HG02571 (cell line): ENCODE measurements around the gene GGA2.

Source experiments
- ATAC-seq: cut with Tn5 transposase; IDR thresholded peaks from one replicate; pipeline ENCODE4 v1.9.1; 2021; ENCODE audit warnings: mild to moderate bottlenecking, moderate library complexity; ENCODE audit not compliant: unreplicated experiment

The GGA2 gene

DNA sequence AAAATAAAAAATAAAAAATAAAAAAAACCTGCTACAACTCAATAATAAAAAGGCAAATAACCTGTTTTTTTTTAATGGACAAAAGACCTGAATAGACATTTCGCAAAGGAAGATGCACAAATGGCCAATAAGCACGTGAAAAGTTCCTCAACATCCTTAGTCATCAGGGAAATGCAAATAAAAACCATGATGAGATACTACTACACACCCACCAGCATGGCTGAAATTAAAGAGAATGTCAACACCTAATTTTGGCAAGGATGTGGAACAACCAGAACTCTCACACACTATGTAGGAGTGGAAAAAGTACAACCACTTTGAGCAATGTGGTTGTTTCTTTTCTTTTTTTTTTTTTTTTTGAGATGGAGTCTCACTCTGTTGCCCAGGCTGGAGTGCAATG lies 81.9 kb downstream of the GGA2 start:
- no peak for ATAC-seq

DNA sequence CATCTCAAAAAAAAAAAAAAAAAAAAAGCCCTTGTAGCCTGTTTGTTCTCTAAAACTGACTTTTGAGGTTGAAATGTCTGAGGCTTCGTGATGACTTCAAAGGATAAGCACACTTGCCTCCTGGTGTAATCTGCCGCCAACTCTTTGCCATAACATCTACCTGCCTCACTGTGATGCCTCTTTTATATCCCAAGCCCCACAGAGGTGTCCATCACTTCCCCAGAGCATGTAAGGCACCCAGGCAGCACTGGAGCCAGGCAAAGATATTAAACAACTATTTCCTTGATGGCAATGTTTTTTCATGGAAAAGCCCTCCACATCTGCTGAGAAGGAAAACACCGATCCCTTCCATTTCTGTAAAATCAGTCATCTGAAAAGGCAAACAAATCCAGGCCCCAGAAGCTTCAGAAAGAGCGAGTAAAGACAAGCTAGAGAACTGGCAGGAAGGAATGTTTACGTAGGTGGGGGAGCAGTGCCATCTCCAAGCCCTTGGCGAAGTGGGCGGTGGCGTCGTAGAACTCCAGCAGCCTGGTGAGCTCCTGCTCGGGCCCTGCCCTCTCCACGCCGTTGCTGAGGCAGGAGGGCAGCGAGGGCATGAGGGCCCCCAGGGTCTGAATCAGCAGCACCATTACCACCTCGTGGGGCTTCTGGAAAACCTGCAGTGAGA lies 85.9 kb downstream of the GGA2 start:
- ATAC-seq = no peak

DNA sequence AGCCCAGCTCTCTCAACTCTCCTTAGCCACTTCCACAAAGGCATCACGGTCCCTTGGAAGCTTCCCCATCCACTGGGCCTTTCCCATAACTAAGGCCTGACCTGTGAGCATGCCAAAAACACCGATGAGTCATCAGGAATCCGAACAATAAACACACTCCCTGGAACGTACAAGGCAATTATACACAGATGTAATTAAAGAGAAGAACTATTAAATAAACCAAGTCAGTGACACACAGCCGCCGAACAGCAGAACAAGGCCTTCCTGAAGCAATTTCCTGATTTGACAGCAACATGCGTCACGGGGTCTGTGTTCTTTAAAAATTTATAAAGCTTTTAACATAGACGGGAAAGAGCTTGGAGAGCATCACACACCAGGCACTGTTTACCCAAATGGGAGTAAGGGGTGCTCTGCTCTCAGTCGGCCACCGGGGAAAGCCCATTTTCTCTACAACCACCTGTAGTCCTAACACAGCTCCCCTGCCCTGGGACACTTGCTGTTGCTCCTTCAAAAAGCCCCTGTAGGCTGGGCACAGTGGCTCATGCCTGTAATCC lies 86.7 kb downstream of the GGA2 start:
- no peak for ATAC-seq

DNA sequence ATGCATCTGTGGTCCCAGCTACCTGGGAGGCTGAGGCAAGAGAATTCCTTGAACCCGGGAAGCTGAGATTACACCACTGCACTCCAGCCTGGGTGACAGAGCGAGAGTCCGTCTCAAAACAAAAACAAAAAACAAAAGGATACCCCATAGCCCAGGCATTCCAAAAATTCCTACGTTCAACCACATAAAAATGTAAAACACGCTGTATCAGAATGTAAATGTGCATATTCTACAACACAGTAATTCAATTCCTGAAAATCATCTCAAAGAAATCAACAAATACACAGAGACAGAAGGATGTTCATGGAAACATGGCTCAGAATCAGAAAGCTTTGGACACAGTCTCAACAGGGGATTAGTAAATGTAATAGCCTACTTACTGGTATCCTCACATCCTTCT lies 90.3 kb downstream of the GGA2 start:
- no peak for ATAC-seq

DNA sequence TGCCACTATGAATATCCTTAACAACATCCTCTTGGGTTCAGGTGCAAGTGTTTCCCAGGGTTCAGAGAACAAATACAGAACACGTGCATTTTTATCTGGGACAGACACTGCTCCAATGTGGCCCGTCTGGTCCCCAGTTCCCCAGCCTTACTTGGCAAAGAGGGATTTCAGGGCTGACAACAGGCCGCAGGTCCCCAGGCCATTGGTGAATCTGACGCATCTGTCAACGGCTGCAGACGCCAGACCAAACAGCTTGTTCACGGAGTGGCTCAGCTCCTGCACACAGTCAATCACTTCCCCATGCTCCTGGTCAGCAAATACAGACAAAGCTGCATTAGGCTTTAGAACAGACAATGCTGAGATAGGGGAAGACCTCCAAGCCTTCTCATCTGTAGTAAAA lies 93.5 kb downstream of the GGA2 start:
- no peak for ATAC-seq

DNA sequence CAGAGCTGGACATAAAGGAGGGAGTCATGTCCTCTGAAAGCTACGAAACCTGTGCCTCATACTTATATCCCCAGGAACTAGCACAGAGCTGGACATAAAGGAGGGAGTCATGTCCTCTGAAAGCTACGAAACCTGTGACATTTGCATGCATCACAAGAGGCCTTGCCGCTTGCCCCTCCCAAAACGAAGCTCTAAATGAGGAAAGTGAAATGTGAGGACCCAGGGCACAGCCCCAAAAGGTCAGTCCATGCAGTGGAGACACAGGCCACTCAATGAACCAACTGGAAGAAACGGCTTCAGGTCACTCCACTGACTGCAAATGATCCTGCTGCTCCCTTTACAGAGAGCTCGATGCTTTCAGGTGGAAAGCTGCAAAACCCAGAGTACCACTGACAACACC lies 95.6 kb downstream of the GGA2 start:
- no peak for ATAC-seq
